ENCODE data around the gene FLVCR1. TPM values are rescaled to one million over a fixed set of nuclear protein-coding genes. Genes with fewer than 3 reads are reported as not detected.

Gene FLVCR1
- polyA plus RNA-seq, 3 donors = 1.8 to 5.5 (median 2.8) TPM

DNA sequence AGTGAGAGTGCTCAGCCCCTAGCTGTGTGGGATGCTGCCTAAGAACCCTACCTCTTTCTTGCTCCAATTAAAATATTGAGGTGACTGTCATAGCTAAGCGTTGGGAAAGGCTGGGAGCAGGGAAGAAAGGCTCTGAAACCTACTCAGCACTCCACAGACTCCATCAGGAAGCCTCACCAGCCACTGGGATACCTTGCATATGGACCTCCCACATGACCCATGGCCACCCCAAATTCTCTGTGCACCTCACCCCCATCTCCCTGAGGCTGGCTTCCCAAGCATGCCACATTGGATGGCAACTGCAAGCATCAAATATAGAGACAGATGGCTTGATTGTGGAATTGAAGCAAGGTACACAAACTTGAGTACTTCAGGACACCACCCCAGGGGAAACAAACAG lies 41.8 kb downstream of the FLVCR1 start:
- H3K27ac Mint-ChIP-seq = peak overlapping the region in 1 of 7 donors; percentile 28
- intact Hi-C loops (cut with micrococcal nuclease) = no loop called here

DNA sequence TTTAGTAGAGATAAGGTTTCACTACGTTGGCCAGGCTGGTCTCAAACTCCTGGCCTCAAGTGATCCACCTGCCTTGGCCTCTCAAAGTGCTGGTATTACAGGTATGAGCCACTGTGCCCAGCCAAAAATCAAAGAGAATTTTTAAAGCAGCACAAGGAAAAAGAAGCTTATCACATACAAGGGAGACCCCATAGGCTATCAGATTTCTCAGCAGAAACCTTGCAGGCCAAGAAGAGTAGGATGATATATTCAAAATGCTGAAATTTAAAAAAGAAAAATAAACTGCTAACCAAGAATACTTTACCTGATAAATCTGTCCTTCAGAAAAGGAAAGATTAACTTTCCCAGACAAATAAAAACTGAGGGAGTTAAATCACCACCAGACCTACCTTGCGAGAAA lies 43.2 kb downstream of the FLVCR1 start:
- intact Hi-C loops (cut with micrococcal nuclease) = no loop called here
- no peak for DNase-seq
- Histone ChIP-seq H3K4me1 (ENCODE audit: control insufficient read depth in 1 of 2, insufficient read depth in 2 of 2, low read length in 2 of 2) (peaks cover 0 to 9% of the 10 kb centered on the region in 2 donors), H3K9me3 (replicated peaks in 1 of 2; ENCODE audit: control insufficient read depth in 1 of 2, insufficient read depth in 1 of 2, low read length in 2 of 2) (peaks cover 19 to 20% of the 10 kb centered on the region in 2 donors), H3K27me3 (ENCODE audit: control insufficient read depth in 2 of 2, insufficient read depth in 2 of 2, low read length in 2 of 2) (no peaks in the 10 kb centered on the region), H3K36me3 (replicated peaks in 1 of 2; ENCODE audit: control insufficient read depth in 1 of 2, insufficient read depth in 2 of 2, low read length in 2 of 2) (peaks cover 15 to 31% of the 10 kb centered on the region in 2 donors), H3K79me2 (ENCODE audit: insufficient read depth, low read length) (no peaks in the 10 kb centered on the region), H3K4me2 (replicated peaks; ENCODE audit: extremely low read depth, low read length, poor library complexity, severe bottlenecking) (no peak overlapping the region), H2AFZ (ENCODE audit: insufficient read depth, low read depth, low read length, poor library complexity, severe bottlenecking) (no peak overlapping the region), H3K9ac (ENCODE audit: insufficient read depth, low read length, poor library complexity, severe bottlenecking) (no peak overlapping the region), H3K27ac (ENCODE audit: low read depth in 1 of 2, low read length in 2 of 2) (no peak overlapping the region), H3K4me3 (replicated peaks in 1 of 3; ENCODE audit: low read depth in 2 of 3, low read length in 3 of 3) (no peak overlapping the region), H4K20me1 (ENCODE audit: insufficient read depth, low read length) (no peaks in the 10 kb centered on the region)
- Mint-ChIP-seq H3K36me3 (peaks cover 28 to 38% of the 10 kb centered on the region in 2 donors), H3K9me3 (peaks cover 14 to 42% (median 35%) of the 10 kb centered on the region in 7 donors), H3K27me3 (ENCODE audit: low read depth in 3 of 3) (no peaks in the 10 kb centered on the region), H3K27ac (no peak overlapping the region), H3K4me3 (no peak overlapping the region), H3K4me1 (peaks cover 9% of the 10 kb centered on the region)
- TF ChIP-seq, protein P1, sequence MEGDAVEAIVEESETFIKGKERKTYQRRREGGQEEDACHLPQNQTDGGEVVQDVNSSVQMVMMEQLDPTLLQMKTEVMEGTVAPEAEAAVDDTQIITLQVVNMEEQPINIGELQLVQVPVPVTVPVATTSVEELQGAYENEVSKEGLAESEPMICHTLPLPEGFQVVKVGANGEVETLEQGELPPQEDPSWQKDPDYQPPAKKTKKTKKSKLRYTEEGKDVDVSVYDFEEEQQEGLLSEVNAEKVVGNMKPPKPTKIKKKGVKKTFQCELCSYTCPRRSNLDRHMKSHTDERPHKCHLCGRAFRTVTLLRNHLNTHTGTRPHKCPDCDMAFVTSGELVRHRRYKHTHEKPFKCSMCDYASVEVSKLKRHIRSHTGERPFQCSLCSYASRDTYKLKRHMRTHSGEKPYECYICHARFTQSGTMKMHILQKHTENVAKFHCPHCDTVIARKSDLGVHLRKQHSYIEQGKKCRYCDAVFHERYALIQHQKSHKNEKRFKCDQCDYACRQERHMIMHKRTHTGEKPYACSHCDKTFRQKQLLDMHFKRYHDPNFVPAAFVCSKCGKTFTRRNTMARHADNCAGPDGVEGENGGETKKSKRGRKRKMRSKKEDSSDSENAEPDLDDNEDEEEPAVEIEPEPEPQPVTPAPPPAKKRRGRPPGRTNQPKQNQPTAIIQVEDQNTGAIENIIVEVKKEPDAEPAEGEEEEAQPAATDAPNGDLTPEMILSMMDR (IDR thresholded peaks at IDR 0.05) = no peak
- WGBS (ENCODE audit: insufficient coverage) = no CpG with 5 or more reads among the region's 2 CpGs

More for the DNA sequence above, 41.8 kb downstream of the FLVCR1 start:
- Histone ChIP-seq H3K4me2 (replicated peaks; ENCODE audit: extremely low read depth, low read length, poor library complexity, severe bottlenecking) (no peak overlapping the region), H3K79me2 (ENCODE audit: insufficient read depth, low read length) (no peaks in the 10 kb centered on the region), H3K36me3 (replicated peaks in 1 of 2; ENCODE audit: control insufficient read depth in 1 of 2, insufficient read depth in 2 of 2, low read length in 2 of 2) (peaks cover 29 to 46% of the 10 kb centered on the region in 2 donors), H3K27ac (ENCODE audit: low read depth in 1 of 2, low read length in 2 of 2) (no peak overlapping the region), H4K20me1 (ENCODE audit: insufficient read depth, low read length) (no peaks in the 10 kb centered on the region), H2AFZ (ENCODE audit: insufficient read depth, low read depth, low read length, poor library complexity, severe bottlenecking) (no peak overlapping the region), H3K9me3 (replicated peaks in 1 of 2; ENCODE audit: control insufficient read depth in 1 of 2, insufficient read depth in 1 of 2, low read length in 2 of 2) (peaks cover 19 to 20% of the 10 kb centered on the region in 2 donors), H3K27me3 (ENCODE audit: control insufficient read depth in 2 of 2, insufficient read depth in 2 of 2, low read length in 2 of 2) (no peaks in the 10 kb centered on the region), H3K4me3 (replicated peaks in 1 of 3; ENCODE audit: low read depth in 2 of 3, low read length in 3 of 3) (no peak overlapping the region), H3K9ac (ENCODE audit: insufficient read depth, low read length, poor library complexity, severe bottlenecking) (no peak overlapping the region), H3K4me1 (ENCODE audit: control insufficient read depth in 1 of 2, insufficient read depth in 2 of 2, low read length in 2 of 2) (peaks cover 0 to 9% of the 10 kb centered on the region in 2 donors)
- no peak for DNase-seq
- Mint-ChIP-seq H3K4me1 (peaks cover 9% of the 10 kb centered on the region), H3K4me3 (no peak overlapping the region), H3K36me3 (peaks cover 39 to 53% of the 10 kb centered on the region in 2 donors), H3K27me3 (ENCODE audit: low read depth in 3 of 3) (no peaks in the 10 kb centered on the region), H3K9me3 (peaks cover 14 to 40% (median 31%) of the 10 kb centered on the region in 7 donors)
- WGBS (ENCODE audit: insufficient coverage) = no CpG with 5 or more reads among the region's 1 CpG
- TF ChIP-seq, protein P1 (IDR thresholded peaks at IDR 0.05) = no peak

Measured in CD14-positive monocyte (primary cell).